Neural progenitor cell (in vitro differentiated cells): Measurements from ENCODE around the gene FMNL2.

Experiments
- EZH2 ChIP-seq: fragments of 200-600 bp; sonication (generic); IDR thresholded peaks from 2 replicates; pipeline ENCODE4 v1.6.1; 2017; ENCODE audit warnings: antibody characterized with exemption, mild to moderate bottlenecking, moderate library complexity
- TF ChIP-seq, protein P1 (sequence below): fragments of 200-600 bp; sonication (generic); IDR thresholded peaks from 2 replicates; pipeline ENCODE4 v1.5.1; 2017; ENCODE audit warnings: antibody characterized with exemption, mild to moderate bottlenecking

DNA sequence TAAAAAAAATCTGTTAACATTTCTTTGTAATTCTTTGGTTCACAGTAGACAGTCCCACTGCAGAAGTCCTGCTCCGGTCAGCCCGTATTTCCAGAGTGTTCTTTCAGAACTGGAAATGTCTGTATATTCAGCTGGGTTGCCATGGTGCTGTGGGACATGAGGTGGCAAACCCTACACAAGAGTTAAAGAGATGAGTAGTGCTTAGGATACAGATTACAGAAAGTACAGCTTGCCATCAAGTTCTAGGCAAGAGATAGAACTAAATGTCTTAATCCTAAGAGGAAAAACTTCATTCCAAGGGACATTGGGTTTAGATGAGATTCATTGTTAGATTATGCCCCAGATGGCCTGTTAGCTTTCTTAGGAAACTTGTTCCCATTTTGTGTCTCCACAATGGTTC lies 60.1 kb downstream of the FMNL2 start:
- TF ChIP-seq EZH2, result no peak
- TF ChIP-seq, protein P1, sequence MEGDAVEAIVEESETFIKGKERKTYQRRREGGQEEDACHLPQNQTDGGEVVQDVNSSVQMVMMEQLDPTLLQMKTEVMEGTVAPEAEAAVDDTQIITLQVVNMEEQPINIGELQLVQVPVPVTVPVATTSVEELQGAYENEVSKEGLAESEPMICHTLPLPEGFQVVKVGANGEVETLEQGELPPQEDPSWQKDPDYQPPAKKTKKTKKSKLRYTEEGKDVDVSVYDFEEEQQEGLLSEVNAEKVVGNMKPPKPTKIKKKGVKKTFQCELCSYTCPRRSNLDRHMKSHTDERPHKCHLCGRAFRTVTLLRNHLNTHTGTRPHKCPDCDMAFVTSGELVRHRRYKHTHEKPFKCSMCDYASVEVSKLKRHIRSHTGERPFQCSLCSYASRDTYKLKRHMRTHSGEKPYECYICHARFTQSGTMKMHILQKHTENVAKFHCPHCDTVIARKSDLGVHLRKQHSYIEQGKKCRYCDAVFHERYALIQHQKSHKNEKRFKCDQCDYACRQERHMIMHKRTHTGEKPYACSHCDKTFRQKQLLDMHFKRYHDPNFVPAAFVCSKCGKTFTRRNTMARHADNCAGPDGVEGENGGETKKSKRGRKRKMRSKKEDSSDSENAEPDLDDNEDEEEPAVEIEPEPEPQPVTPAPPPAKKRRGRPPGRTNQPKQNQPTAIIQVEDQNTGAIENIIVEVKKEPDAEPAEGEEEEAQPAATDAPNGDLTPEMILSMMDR, result no peak
